Hepatocyte (in vitro differentiated cells): Measurements from ENCODE around the gene MSANTD2.

Experiments used
- CTCF ChIP-seq: fragments of 200-600 bp; sonication (generic); IDR thresholded peaks from 2 replicates; pipeline ENCODE4 v1.5.1; 2016; ENCODE audit warnings: antibody characterized with exemption, mild to moderate bottlenecking; ENCODE audit not compliant: poor library complexity
- EZH2 ChIP-seq: fragments of 200-600 bp; sonication (generic); IDR thresholded peaks from 2 replicates; pipeline ENCODE4 v1.6.1; 2016; ENCODE audit warnings: antibody characterized with exemption, mild to moderate bottlenecking, borderline replicate concordance
- EZH2phosphoT487 ChIP-seq: fragments of 200-600 bp; sonication (generic); IDR thresholded peaks from one replicate; pipeline ENCODE4 v1.6.1; 2018; ENCODE audit warnings: antibody characterized with exemption, mild to moderate bottlenecking, low read depth, moderate library complexity; ENCODE audit not compliant: unreplicated experiment, severe bottlenecking

DNA sequence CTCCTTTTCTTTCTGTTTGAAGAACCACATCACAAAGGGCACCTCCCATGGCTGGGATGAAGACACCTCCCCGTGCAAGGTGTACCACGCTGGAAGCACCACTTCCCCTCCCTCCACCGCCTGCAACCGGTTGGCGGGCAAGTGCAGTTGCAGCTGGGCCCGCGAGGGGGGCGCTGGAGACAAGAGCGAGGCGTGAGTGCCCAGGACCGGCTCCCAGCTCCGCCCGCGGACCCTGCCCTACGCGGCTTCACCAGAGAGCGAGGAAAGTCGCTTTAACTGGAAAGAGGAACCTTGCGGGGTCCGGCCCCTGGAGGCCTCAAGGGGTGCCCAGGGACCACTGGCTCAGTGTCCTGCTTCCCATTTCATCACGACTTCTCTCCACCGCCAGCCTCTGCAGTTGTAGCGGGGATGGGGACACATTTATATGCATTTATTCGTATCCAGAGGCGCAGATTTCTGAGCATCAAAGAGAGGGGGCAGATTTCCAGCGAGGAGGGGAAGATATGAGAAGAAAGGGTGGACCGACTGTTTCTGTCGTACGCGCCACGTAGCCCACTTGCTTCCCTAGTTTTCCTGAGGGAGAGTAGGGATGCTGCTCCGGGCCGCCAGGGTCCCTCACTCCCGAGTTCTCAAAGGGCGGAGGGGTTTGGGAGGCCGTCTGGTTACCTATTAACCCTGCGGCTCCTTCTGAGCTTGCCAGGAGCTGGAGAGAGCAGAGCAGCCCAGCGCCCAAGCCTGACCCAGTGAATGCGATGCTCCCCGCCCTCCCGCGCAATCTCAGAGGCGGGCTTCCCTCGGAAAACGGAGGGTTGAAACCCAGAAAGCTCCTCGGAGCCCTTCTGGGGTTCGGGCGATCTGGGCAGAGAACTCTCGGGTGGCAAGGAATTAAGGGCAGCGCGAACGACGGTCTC is 41.6 kb downstream of the MSANTD2 start:
- TF ChIP-seq CTCF, result peak; percentile 65
- TF ChIP-seq EZH2, result peak; percentile 56
- TF ChIP-seq EZH2phosphoT487, result no peak
